ENCODE measurements around the gene TFF1. TPM values are rescaled to one million over a fixed set of nuclear protein-coding genes. Genes with fewer than 3 reads are reported as not detected.

TFF1 gene
- total RNA-seq, 2 experiments from 2014 or later: not detected

- no peak overlapping the region for H3K4me3 Mint-ChIP-seq
- DNase-seq: no peak
- H3K9me3 Mint-ChIP-seq: no peaks in the 10 kb centered on the region
- H3K27me3 Mint-ChIP-seq: peaks cover 7% of the 10 kb centered on the region
- peaks cover 23% of the 10 kb centered on the region for H3K4me1 Mint-ChIP-seq (ENCODE audit: low read depth)
- no peak overlapping the region for H3K27ac Mint-ChIP-seq
- CTCF ChIA-PET: interaction anchor here (0.5 to 4.7 kb wide), 6 partner anchors 31 to 228 kb away, joined by 3 to 32 read pairs (median 3); no protein-coding TSS in a partner anchor
- POLR2A ChIA-PET: interaction anchor here (1.7 kb wide), 1 partner anchor 34 kb away, joined by 6 read pairs; no protein-coding TSS in a partner anchor
- H3K36me3 Mint-ChIP-seq: no peaks in the 10 kb centered on the region
- intact Hi-C loops (cut with micrococcal nuclease): no loop called here
These were observed 25.9 kb downstream of the TFF1 start for GRCh38 chr21:42340187-42341050.

DNA sequence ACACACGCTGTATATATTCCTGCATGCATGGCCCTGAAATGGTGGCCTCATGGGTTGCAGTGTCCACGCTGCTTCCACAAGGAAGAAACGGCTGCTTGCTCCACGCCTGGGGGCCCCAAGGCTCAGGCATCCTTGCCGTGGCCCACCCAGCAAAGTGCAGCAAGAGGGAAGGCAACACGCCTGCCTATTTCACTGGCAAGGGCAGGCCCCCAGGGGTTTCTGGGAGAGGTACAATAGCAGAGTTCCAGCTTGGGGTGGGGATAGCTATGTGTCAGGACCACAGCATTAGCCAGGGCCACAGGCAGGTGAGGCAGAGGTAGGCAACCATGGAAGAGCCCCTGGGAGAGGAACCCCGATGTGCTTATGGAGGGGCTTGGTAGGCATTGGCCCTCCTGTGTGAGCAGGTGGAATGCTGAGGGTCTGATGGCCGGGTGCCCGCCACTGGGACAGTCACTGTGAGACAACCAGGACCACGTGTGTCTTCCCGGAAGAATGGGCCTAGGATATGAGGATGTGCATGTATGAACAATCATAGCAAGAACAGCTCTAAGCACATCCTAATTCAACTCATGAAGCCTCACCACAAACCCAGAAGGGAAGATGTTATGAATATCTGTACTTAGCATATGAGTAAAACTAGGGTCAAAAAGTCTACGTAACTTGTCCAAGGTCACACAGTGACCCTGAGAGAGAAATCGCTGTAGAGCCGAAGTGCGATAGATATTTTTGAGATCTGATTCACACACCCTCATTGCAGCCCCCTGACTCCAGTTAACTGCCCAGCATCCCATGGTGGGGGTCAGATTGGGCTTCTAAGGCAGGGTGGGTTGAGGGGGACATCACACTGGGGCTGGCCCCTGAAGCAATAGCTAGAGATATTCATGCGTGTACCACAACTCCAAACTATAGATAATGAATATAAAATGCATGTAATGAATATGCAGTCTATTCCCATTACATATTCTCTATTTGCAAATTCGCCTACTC, 27.3 kb downstream of the TFF1 start:
- Mint-ChIP-seq H3K9me3 (no peaks in the 10 kb centered on the region), H3K27me3 (peaks cover 9% of the 10 kb centered on the region), H3K36me3 (no peaks in the 10 kb centered on the region), H3K4me1 (ENCODE audit: low read depth) (peaks cover 23% of the 10 kb centered on the region), H3K4me3 (no peak overlapping the region), H3K27ac (peak overlapping the region; percentile 11)
- ChIA-PET CTCF (interaction anchor here (0.8 to 4.7 kb wide), 14 partner anchors 9 to 193 kb away, joined by 3 to 35 read pairs (median 5); no protein-coding TSS in a partner anchor), POLR2A (interaction anchor here (0.6 to 1.7 kb wide), 2 partner anchors 36 to 267 kb away, joined by 3 to 6 read pairs; no protein-coding TSS in a partner anchor)
- DNase-seq: peak; percentile 28
- intact Hi-C loops (cut with micrococcal nuclease): loop anchor here (1.0 to 5.0 kb wide), 3 partner anchors 35 to 188 kb away; no protein-coding TSS in a partner anchor

DNA sequence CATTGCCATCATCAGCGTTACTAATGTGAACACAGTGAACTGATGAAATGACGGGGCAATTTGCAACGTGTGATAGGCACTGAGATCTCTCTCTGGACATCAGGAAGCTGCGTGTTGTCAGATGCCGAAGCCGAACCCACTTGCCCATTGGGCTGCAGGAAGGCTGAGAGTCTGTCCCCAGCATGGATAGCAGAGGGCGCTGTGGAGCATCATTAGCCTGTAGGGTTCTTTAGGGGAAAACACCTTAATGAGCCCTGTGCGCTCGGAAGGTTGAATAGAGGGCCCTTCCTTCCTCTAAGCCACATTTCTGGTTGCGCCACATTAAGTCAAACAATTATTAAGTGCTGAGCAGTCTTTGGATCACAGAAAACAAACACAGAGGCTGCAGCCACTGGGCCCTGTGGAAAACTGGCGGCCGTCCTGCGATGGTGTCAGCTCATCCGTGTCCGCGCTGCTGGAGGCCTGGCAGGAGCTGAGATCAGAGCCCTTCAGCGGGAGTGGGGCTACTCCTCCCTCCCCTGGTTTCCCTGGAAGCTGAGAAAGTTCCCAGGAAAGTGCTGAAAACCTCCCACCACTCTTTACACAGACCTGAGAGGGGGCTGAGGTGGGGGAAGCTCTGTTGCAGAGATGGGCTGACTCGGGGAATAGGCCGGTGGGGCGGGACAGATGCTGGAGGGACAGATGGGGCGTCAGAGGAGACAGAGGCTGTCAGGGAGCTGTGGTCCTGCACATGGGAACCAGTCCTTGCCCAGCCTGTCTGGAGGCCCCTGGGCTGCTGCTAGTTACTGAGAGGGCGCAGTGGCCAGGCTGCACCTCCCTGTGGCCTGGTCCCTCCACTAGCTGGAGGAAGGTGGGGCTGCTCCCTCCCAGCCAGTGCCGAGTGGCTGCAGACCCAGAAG, 28.3 kb downstream of the TFF1 start:
- no peak overlapping the region for H3K4me3 Mint-ChIP-seq
- H3K36me3 Mint-ChIP-seq: no peaks in the 10 kb centered on the region
- ChIA-PET POLR2A (no interaction called here), CTCF (interaction anchor here (0.7 to 4.7 kb wide), 22 partner anchors 8 to 208 kb away, joined by 3 to 35 read pairs (median 4); no protein-coding TSS in a partner anchor)
- H3K9me3 Mint-ChIP-seq: no peaks in the 10 kb centered on the region
- DNase-seq: peak; percentile 87
- intact Hi-C loops (cut with micrococcal nuclease): loop anchor here (1.0 to 5.0 kb wide), 2 partner anchors 112 to 189 kb away; no protein-coding TSS in a partner anchor
- no peak overlapping the region for H3K27ac Mint-ChIP-seq
- H3K27me3 Mint-ChIP-seq: peaks cover 11% of the 10 kb centered on the region
- H3K4me1 Mint-ChIP-seq (ENCODE audit: low read depth): peaks cover 23% of the 10 kb centered on the region

- DNase-seq: no peak
- intact Hi-C loops (cut with micrococcal nuclease): loop anchor here (5.0 kb wide), 1 partner anchor 190 kb away; no protein-coding TSS in a partner anchor
- Mint-ChIP-seq H3K9me3 (no peaks in the 10 kb centered on the region), H3K27me3 (peaks cover 11% of the 10 kb centered on the region), H3K36me3 (no peaks in the 10 kb centered on the region), H3K4me3 (no peak overlapping the region), H3K4me1 (ENCODE audit: low read depth) (peaks cover 23% of the 10 kb centered on the region), H3K27ac (no peak overlapping the region)
- ChIA-PET POLR2A (no interaction called here), CTCF (interaction anchor here (0.7 to 4.7 kb wide), 18 partner anchors 9 to 207 kb away, joined by 3 to 35 read pairs (median 4); no protein-coding TSS in a partner anchor)
These were observed 29.1 kb downstream of the TFF1 start for GRCh38 chr21:42337276-42337675.

DNA sequence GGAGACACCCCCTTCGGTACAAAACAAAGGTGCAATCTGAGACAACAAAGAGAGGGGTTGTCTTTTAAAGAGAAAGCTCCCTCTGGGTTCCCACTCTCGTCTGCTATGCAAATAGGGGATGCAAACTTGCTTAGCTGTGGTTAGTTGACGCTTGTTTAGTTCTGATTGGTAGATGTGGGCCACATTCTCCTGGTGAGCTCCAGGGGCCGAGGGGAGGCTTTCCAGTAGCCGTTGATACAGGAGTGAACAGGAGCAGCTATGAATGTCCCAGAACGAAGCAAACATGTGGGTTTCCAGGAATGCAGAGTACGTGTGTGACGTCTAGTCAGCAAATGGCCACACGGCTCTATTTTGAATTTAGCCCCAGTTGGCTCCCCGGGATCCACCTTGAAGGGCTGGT, 30.3 kb downstream of the TFF1 start:
- Mint-ChIP-seq H3K9me3 (peaks cover 12% of the 10 kb centered on the region), H3K4me1 (ENCODE audit: low read depth) (peaks cover 23% of the 10 kb centered on the region), H3K36me3 (peaks cover 3% of the 10 kb centered on the region), H3K27me3 (peaks cover 11% of the 10 kb centered on the region), H3K27ac (no peak overlapping the region), H3K4me3 (no peak overlapping the region)
- DNase-seq: no peak
- intact Hi-C loops (cut with micrococcal nuclease): loop anchor here (5.0 kb wide), 1 partner anchor 191 kb away; no protein-coding TSS in a partner anchor
- ChIA-PET POLR2A (no interaction called here), CTCF (interaction anchor here (0.8 to 4.7 kb wide), 9 partner anchors 25 to 190 kb away, joined by 3 to 35 read pairs (median 4); no protein-coding TSS in a partner anchor)

- peaks cover 6% of the 10 kb centered on the region for H3K36me3 Mint-ChIP-seq
- no peak overlapping the region for H3K27ac Mint-ChIP-seq
- ChIA-PET CTCF (no interaction called here), POLR2A (no interaction called here)
- peaks cover 4% of the 10 kb centered on the region for H3K4me1 Mint-ChIP-seq (ENCODE audit: low read depth)
- H3K27me3 Mint-ChIP-seq: peaks cover 11% of the 10 kb centered on the region
- intact Hi-C loops (cut with micrococcal nuclease): no loop called here
- no peak for DNase-seq
- peaks cover 17% of the 10 kb centered on the region for H3K9me3 Mint-ChIP-seq
- H3K4me3 Mint-ChIP-seq: no peak overlapping the region
These were observed 33.6 kb downstream of the TFF1 start for GRCh38 chr21:42332557-42333317.

GRCh38 chr21:42331660-42332059, 34.7 kb downstream of the TFF1 start:
- H3K4me3 Mint-ChIP-seq: no peak overlapping the region
- peaks cover 6% of the 10 kb centered on the region for H3K36me3 Mint-ChIP-seq
- ChIA-PET POLR2A (no interaction called here), CTCF (no interaction called here)
- H3K4me1 Mint-ChIP-seq (ENCODE audit: low read depth): no peaks in the 10 kb centered on the region
- peaks cover 17% of the 10 kb centered on the region for H3K9me3 Mint-ChIP-seq
- intact Hi-C loops (cut with micrococcal nuclease): no loop called here
- H3K27ac Mint-ChIP-seq: no peak overlapping the region
- no peak for DNase-seq
- H3K27me3 Mint-ChIP-seq: peaks cover 7% of the 10 kb centered on the region

- Mint-ChIP-seq H3K27me3 (peaks cover 7% of the 10 kb centered on the region), H3K27ac (no peak overlapping the region), H3K36me3 (peaks cover 6% of the 10 kb centered on the region), H3K4me3 (no peak overlapping the region), H3K4me1 (ENCODE audit: low read depth) (no peaks in the 10 kb centered on the region), H3K9me3 (peaks cover 17% of the 10 kb centered on the region)
- intact Hi-C loops (cut with micrococcal nuclease): no loop called here
- POLR2A ChIA-PET: no interaction called here
- CTCF ChIA-PET: no interaction called here
- no peak for DNase-seq
These were observed 35.7 kb downstream of the TFF1 start for GRCh38 chr21:42330380-42331371.

DNA sequence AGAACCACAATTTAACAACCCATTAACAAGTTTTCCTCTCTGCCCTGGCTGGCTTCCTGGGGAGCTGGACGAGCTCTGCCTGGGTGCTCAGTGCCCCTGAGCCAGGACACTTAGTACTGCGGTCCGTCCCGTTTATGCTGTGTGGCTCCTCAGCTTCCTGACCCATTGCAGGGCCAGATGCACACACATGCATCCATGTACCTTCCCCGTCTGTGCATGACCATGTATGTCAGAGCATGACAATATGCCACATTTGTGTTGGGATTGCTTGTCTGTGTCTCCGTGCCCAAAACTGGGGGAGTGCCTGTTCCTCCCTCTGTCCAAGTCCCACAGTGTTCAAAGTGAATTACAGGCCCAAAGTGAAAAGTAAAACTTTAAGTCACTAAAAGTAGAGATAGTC, 41.4 kb downstream of the TFF1 start:
- H3K36me3 Mint-ChIP-seq: no peaks in the 10 kb centered on the region
- peaks cover 4% of the 10 kb centered on the region for H3K27me3 Mint-ChIP-seq
- ChIA-PET POLR2A (no interaction called here), CTCF (interaction anchor here (1.0 kb wide), 1 partner anchor 67 kb away, joined by 3 read pairs; no protein-coding TSS in a partner anchor)
- H3K4me1 Mint-ChIP-seq (ENCODE audit: low read depth): no peaks in the 10 kb centered on the region
- H3K9me3 Mint-ChIP-seq: no peaks in the 10 kb centered on the region
- no peak for DNase-seq
- intact Hi-C loops (cut with micrococcal nuclease): no loop called here
- H3K4me3 Mint-ChIP-seq: no peak overlapping the region
- H3K27ac Mint-ChIP-seq: no peak overlapping the region

GRCh38 chr21:42321845-42322244, 44.5 kb downstream of the TFF1 start:
- H3K27ac Mint-ChIP-seq: no peak overlapping the region
- POLR2A ChIA-PET: no interaction called here
- CTCF ChIA-PET: interaction anchor here (2.2 kb wide), 1 partner anchor 11 kb away, joined by 9 read pairs; no protein-coding TSS in a partner anchor

More at GRCh38 chr21:42321845-42322244, 44.5 kb downstream of the TFF1 start:
- no peak for DNase-seq
- Mint-ChIP-seq H3K4me1 (ENCODE audit: low read depth) (peaks cover 5% of the 10 kb centered on the region), H3K27me3 (peaks cover 4% of the 10 kb centered on the region), H3K36me3 (no peaks in the 10 kb centered on the region), H3K4me3 (no peak overlapping the region), H3K9me3 (no peaks in the 10 kb centered on the region)
- intact Hi-C loops (cut with micrococcal nuclease): no loop called here

All from activated CD4-positive, alpha-beta memory T cell treated with anti-CD3 and anti-CD28 coated beads for 36 hours (primary cell).